ENCODE measurements around the gene FEZ2. TPM values are rescaled to one million over a fixed set of nuclear protein-coding genes. Genes with fewer than 3 reads are reported as not detected.

FEZ2 gene
- total and polyA plus RNA-seq, 2 of the 8 experiments (the other 6 are each of a cell fraction or from before 2014, with no cell fraction given) = 7.5 to 16.4 TPM

GRCh38 chr2:36573165-36573564, 24.8 kb downstream of the FEZ2 start:
- H3K9ac ChIP-seq (replicated peaks in 1 of 4; ENCODE audit: extremely low read depth in 1 of 4, low read depth in 3 of 4, low read length in 3 of 4) = no peak overlapping the region
- DNase-seq (ENCODE audit: low read depth in 1 of 2, low spot score in 2 of 2) (no peak), FAIRE-seq (no peak)
- no peak overlapping the region for H2AFZ ChIP-seq (ENCODE audit: low read length)
- no peaks in the 10 kb centered on the region for H3K27me3 ChIP-seq (replicated peaks in 1 of 4; ENCODE audit: control insufficient read depth in 3 of 4, extremely low read depth in 1 of 4, insufficient read depth in 3 of 4, low read length in 3 of 4)
- H3K18ac ChIP-seq (ENCODE audit: extremely low read depth, low read length) = no peak overlapping the region
- H3K56ac ChIP-seq (replicated peaks; ENCODE audit: insufficient read length, low read depth, low read length) = no peak overlapping the region
- H4K20me1 ChIP-seq (replicated peaks in 1 of 2; ENCODE audit: control insufficient read depth in 1 of 2, insufficient read depth in 2 of 2, low read length in 2 of 2) = no peaks in the 10 kb centered on the region
- H2BK12ac ChIP-seq (ENCODE audit: low read depth, low read length) = no peak overlapping the region
- H3K27ac ChIP-seq (ENCODE audit: low read depth, low read length) = no peak overlapping the region
- H3K14ac ChIP-seq (ENCODE audit: insufficient read length) = no peak overlapping the region
- H3K4me1 ChIP-seq (replicated peaks in 1 of 4; ENCODE audit: control insufficient read depth in 3 of 4, insufficient read depth in 4 of 4, low read length in 3 of 4) = peaks cover 0 to 3% (median 0%) of the 10 kb centered on the region in 4 experiments; a peak in 1 of 7 replicates
- no peak overlapping the region for H4K8ac ChIP-seq (ENCODE audit: extremely low read depth, insufficient read depth, low read length)
- H3K9me3 ChIP-seq (ENCODE audit: insufficient read depth in 2 of 2, low read depth in 1 of 2, low read length in 1 of 2) = no peaks in the 10 kb centered on the region
- no peaks in the 10 kb centered on the region for H3K23me2 ChIP-seq (ENCODE audit: low read depth, low read length)
- H2AK5ac ChIP-seq (ENCODE audit: low read depth, low read length) = no peak overlapping the region
- WGBS, 2 experiments (ENCODE audit: extremely low coverage in 1 of 2, insufficient coverage in 1 of 2, insufficient read length in 1 of 2, insufficient replicate concordance in 2 of 2, low coverage in 1 of 2, low lambda C conversion rate in 2 of 2, missing lambda C conversion rate in 1 of 2) = 86% methylated on average over 1 of the region's 1 CpG; no CpG with 5 or more reads in 1 of the 2 experiments
- no peak overlapping the region for H4K91ac ChIP-seq (replicated peaks; ENCODE audit: insufficient read length, low read length)
- H4K5ac ChIP-seq (ENCODE audit: insufficient read length, low read depth, low read length) = no peak overlapping the region
- peaks cover 0 to 5% (median 1%) of the 10 kb centered on the region in 4 experiments; a peak in 4 of 8 replicates for H3K36me3 ChIP-seq (ENCODE audit: control insufficient read depth in 2 of 4, insufficient read depth in 4 of 4, low read length in 3 of 4)
- no peak overlapping the region for H2BK15ac ChIP-seq (ENCODE audit: low read length)
- CTCF ChIA-PET (ENCODE audit: partially characterized antibody) = interaction anchor here (1.3 kb wide), 2 partner anchors 9 to 17 kb away, joined by 3 to 4 read pairs; no protein-coding TSS in a partner anchor
- no peak overlapping the region for H3K4ac ChIP-seq (replicated peaks; ENCODE audit: insufficient read length, low read depth, low read length)
- H3K79me1 ChIP-seq (ENCODE audit: low read depth, low read length) = no peaks in the 10 kb centered on the region
- H3K23ac ChIP-seq (ENCODE audit: insufficient read length) = no peak overlapping the region
- no peak overlapping the region for H3K4me3 ChIP-seq (ENCODE audit: extremely low read depth in 1 of 4, insufficient read depth in 2 of 4, low read depth in 3 of 4, low read length in 4 of 4)
- no peak overlapping the region for H3K4me2 ChIP-seq (ENCODE audit: insufficient read depth in 1 of 2, low read depth in 2 of 2, low read length in 2 of 2)
- no peak overlapping the region for H2BK20ac ChIP-seq (ENCODE audit: low read length)
- H2BK5ac ChIP-seq (ENCODE audit: low read depth, low read length) = no peak overlapping the region
- POLR2A ChIA-PET (ENCODE audit: partially characterized antibody) = no interaction called here
- no peaks in the 10 kb centered on the region for H3K79me2 ChIP-seq (ENCODE audit: control insufficient read depth in 1 of 2, insufficient read depth in 2 of 2, low read length in 2 of 2)
- no peak overlapping the region for H2BK120ac ChIP-seq (replicated peaks; ENCODE audit: low read depth, low read length)
- no peak for TF ChIP-seq SUZ12 (IDR thresholded peaks at IDR 0.05; ENCODE audit: low read length)
- TF ChIP-seq EZH2 (IDR thresholded peaks at IDR 0.05; ENCODE audit: low read depth, low read length, severe bottlenecking) = no peak
- TF ChIP-seq GABPA (IDR thresholded peaks at IDR 0.05; ENCODE audit: borderline replicate concordance, insufficient read depth, low read length) = no peak
- TF ChIP-seq PHF8 (conservative IDR thresholded peaks at IDR 0.05; ENCODE audit: low read depth, low read length) = no peak
- TF ChIP-seq ZNF274 (IDR thresholded peaks at IDR 0.05; ENCODE audit: borderline replicate concordance, extremely low read depth, low read length) = no peak
- no peak for TF ChIP-seq RAD21 (IDR thresholded peaks at IDR 0.05 in 1 of 2, conservative IDR thresholded peaks at IDR 0.05 in 1 of 2; ENCODE audit: low read depth in 2 of 2, low read length in 2 of 2)
- TF ChIP-seq E2F6 (IDR thresholded peaks at IDR 0.05) = no peak
- no peak for TF ChIP-seq RFX5 (IDR thresholded peaks at IDR 0.05; ENCODE audit: borderline replicate concordance, low read depth, low read length)
- TF ChIP-seq RXRA (IDR thresholded peaks at IDR 0.05; ENCODE audit: insufficient read depth, low read depth, low read length) = no peak
- no peak for TF ChIP-seq MAFK (IDR thresholded peaks at IDR 0.05; ENCODE audit: low read depth, low read length)
- no peak for TF ChIP-seq TCF12 (IDR thresholded peaks at IDR 0.05; ENCODE audit: low read depth, low read length)
- no peak for TF ChIP-seq EGR1 (IDR thresholded peaks at IDR 0.05; ENCODE audit: borderline replicate concordance, low read depth, low read length)
- TF ChIP-seq CREB1 (IDR thresholded peaks at IDR 0.05) = no peak
- no peak for TF ChIP-seq SP2 (IDR thresholded peaks at IDR 0.05; ENCODE audit: low read length)
